K562 (cell line): ENCODE data around the gene AKNA. TPM values are rescaled to one million over a fixed set of nuclear protein-coding genes. Genes with fewer than 3 reads are reported as not detected.

ENCODE experiments used
- BCOR ChIP-seq: fragments of 450-650 bp; IDR thresholded peaks from 2 replicates; pipeline ENCODE4 v1.6.1; 2016
- FOSL1 ChIP-seq: fragments of 200-800 bp; sonication (Bioruptor generic); conservative IDR thresholded peaks from 2 replicates; pipeline ENCODE4 v1.6.1; 2016; ENCODE audit warnings: missing genetic modification characterization, missing compliant biosample characterization
- JUNB ChIP-seq: fragments of 450-650 bp; formaldehyde crosslinking; conservative IDR thresholded peaks from 2 replicates; pipeline ENCODE4 v1.4.0; 2020; ENCODE audit warnings: mild to moderate bottlenecking
- JUND ChIP-seq, 2 experiments: IDR thresholded peaks; 2 replicates in 1 of 2; 3 replicates in 1 of 2; pipeline ENCODE4 v1.6.1; 2011; ENCODE audit warnings: borderline replicate concordance in 2 of 2, low read depth in 2 of 2, low read length in 2 of 2, improper control_type of control experiment in 1 of 2, missing biosample characterization in 1 of 2, missing genetic modification characterization in 1 of 2, missing genetic modification reagents in 1 of 2
- MAZ ChIP-seq, 2 experiments: fragments of 450-650 bp in 1 of 2; sonication (generic) in 1 of 2; formaldehyde crosslinking; IDR thresholded peaks in 1 of 2; conservative IDR thresholded peaks in 1 of 2; 2 replicates each; pipeline versions ENCODE4 v1.4.0 to v1.5.0; 2020; ENCODE audit warnings: mild to moderate bottlenecking in 1 of 2, missing genetic modification reagents in 1 of 2
- RAD21 ChIP-seq, 2 experiments: fragments of 250-450 bp in 1 of 2; fragments of 450-650 bp in 1 of 2; sonication (Bioruptor Pico) in 1 of 2; formaldehyde crosslinking in 1 of 2; IDR thresholded peaks in 1 of 2; conservative IDR thresholded peaks in 1 of 2; 2 replicates each; pipeline versions ENCODE4 v1.4.0 to v1.8.0; 2020 to 2022; ENCODE audit warnings: mild to moderate bottlenecking in 2 of 2, moderate library complexity in 1 of 2
- RBM15 ChIP-seq: fragments of 200-400 bp; formaldehyde crosslinking; IDR thresholded peaks from 2 replicates; pipeline ENCODE4 v1.6.1; 2018; ENCODE audit warnings: mild to moderate bottlenecking, low read length, moderate library complexity; ENCODE audit not compliant: insufficient read depth
- RBM25 ChIP-seq: fragments of 200-400 bp; formaldehyde crosslinking; IDR thresholded peaks from 2 replicates; pipeline ENCODE4 v1.6.1; 2018; ENCODE audit warnings: low read length, low read depth, moderate library complexity; ENCODE audit not compliant: severe bottlenecking
- REST ChIP-seq, 2 experiments: fragments of 450-650 bp; formaldehyde crosslinking in 1 of 2; IDR thresholded peaks; 2 replicates each; pipeline versions ENCODE4 v1.4.0 to v1.6.1; 2014 to 2020; ENCODE audit warnings: mild to moderate bottlenecking in 2 of 2, borderline replicate concordance in 1 of 2, low read depth in 1 of 2
- SMC3 ChIP-seq: conservative IDR thresholded peaks from 2 replicates; pipeline ENCODE4 v1.6.1; 2011; ENCODE audit warnings: low read depth, low read length, improper control_type of control experiment; ENCODE audit not compliant: insufficient read depth
- SUPT5H ChIP-seq: fragments of 450-650 bp; IDR thresholded peaks from 2 replicates; pipeline ENCODE4 v1.6.1; 2016
- ZBTB2 ChIP-seq: fragments of 450-650 bp; IDR thresholded peaks from 2 replicates; pipeline ENCODE4 v1.6.1; 2016; ENCODE audit warnings: antibody characterized with exemption
- ZNF707 ChIP-seq: fragments of 250-450 bp; sonication (Bioruptor Pico); conservative IDR thresholded peaks from 2 replicates; pipeline ENCODE4 v1.8.0; 2022; ENCODE audit warnings: inconsistent platforms, mild to moderate bottlenecking, moderate library complexity
- polyA plus RNA-seq, 8 experiments: library from polyadenylated mRNA; depleted of rRNA in 4 of 8; stranded (reverse) in 5 of 8; unstranded in 3 of 8; fragments of >200 nt; fragmentation: Nextera tagmentation in 2 of 8; fragmentation: Illumina TruSeq in 1 of 8; extraction: Ambion mirVana in 2 of 8; extraction: Trizol in 1 of 8; gene quantifications; 2 replicates each; pipeline versions ENCODE4 v1.2.1 to v1.2.3, GENCODE V29; 2011 to 2014; ENCODE audit warnings: inconsistent platforms in 1 of 8, missing spikeins in 1 of 8
- total RNA-seq, 7 experiments: library from RNA; depleted of rRNA in 6 of 7; stranded (reverse); fragments of >200 nt in 6 of 7; fragmentation: Illumina TruSeq in 2 of 7; extraction: Trizol in 2 of 7; gene quantifications; 2 replicates each; pipeline versions ENCODE4 v1.2.1 to v1.2.3, GENCODE V29; 2011 to 2021; ENCODE audit warnings: low replicate concordance in 1 of 7
- TF ChIP-seq, protein P1 (sequence below): fragments of 200-800 bp; sonication (Bioruptor generic); IDR thresholded peaks from 2 replicates; pipeline ENCODE4 v1.6.1; 2017; ENCODE audit warnings: missing genetic modification characterization, missing compliant biosample characterization

Gene AKNA
- total and polyA plus RNA-seq, 9 of the 15 experiments (the other 6 are each of a cell fraction or from before 2014, with no cell fraction given): 0.29 to 20.5 (median 3.9) TPM

DNA sequence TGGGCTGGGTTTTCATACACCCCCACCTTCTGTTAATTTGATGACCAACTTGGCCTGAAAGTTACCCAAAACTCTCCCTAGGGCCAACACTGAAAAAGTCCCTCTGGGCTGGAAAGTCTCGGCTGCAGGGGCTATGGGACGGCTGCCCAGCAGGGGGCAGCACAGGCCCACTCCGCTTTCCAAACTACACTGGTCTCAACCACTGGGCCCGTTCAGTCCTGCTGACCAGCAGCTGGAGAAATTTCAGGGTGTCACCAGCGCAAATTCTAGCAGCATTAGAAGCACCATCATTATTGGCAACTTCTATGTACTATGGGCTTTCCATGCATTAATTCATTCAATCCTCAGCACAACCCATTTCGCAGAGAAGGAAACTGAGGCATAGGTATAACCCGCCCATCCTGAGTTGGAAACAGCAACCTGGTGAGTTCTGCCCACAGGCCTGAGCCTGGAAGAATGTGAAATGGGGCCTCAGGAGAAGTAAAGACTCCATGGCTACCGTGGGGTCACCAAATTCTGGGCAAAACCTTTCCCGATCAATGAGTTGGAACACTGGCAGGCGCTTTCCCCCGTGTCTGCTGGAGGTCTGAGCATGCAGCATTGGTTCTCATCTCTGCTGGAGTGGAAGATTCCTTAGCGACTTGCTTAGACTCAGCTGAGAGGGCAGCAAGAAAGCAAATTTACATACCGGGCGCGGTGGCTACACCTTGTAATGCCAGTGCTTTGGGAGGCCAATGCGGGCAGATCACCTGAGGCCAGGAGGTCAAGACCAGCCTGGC, 48.5 kb downstream of the AKNA start (continued):
- TF ChIP-seq ZNF707 (no peak), MAZ (CRISPR knock-in tag; conservative IDR thresholded peaks at IDR 0.05 in 1 of 2, IDR thresholded peaks at IDR 0.05 in 1 of 2) (no peak), BCOR (peak; percentile 82; the same call in 1 of the 2 replicates), RBM15 (no peak), SMC3 (peak; percentile 45; the same call in 1 of the 2 replicates), FOSL1 (tag) (no peak), RBM25 (peak; percentile 73), SUPT5H (no peak), ZBTB2 (no peak), RAD21 (CRISPR knock-in tag; conservative IDR thresholded peaks at IDR 0.05 in 1 of 2, IDR thresholded peaks at IDR 0.05 in 1 of 2) (peak; percentile 14 to 56; a peak in 2 of 4 replicates), JUND (IDR thresholded peaks at IDR 0.05; ENCODE audit: borderline replicate concordance, low read depth, low read length) (no peak), JUND (tag; IDR thresholded peaks at IDR 0.05; ENCODE audit: borderline replicate concordance, low read depth, low read length) (no peak), REST (IDR thresholded peaks at IDR 0.05; ENCODE audit: borderline replicate concordance) (peak; percentile 34; the same call in 1 of the 2 replicates), REST (CRISPR knock-in tag; IDR thresholded peaks at IDR 0.05; ENCODE audit: low read depth) (no peak), JUNB (CRISPR knock-in tag) (no peak)
- TF ChIP-seq, protein P1, sequence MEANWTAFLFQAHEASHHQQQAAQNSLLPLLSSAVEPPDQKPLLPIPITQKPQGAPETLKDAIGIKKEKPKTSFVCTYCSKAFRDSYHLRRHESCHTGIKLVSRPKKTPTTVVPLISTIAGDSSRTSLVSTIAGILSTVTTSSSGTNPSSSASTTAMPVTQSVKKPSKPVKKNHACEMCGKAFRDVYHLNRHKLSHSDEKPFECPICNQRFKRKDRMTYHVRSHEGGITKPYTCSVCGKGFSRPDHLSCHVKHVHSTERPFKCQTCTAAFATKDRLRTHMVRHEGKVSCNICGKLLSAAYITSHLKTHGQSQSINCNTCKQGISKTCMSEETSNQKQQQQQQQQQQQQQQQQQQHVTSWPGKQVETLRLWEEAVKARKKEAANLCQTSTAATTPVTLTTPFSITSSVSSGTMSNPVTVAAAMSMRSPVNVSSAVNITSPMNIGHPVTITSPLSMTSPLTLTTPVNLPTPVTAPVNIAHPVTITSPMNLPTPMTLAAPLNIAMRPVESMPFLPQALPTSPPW (CRISPR knock-in tag): no peak
